CD14-positive monocyte (primary cell): ENCODE results near the gene HSD3B2. TPM values are rescaled to one million over a fixed set of nuclear protein-coding genes. Genes with fewer than 3 reads are reported as not detected.

Experiments
- DNase-seq, 3 donors: peaks; one replicate each; pipeline ENCODE4 v3.0.0-alpha.2; 2011 to 2022
- H2AFZ ChIP-seq: 2 replicates; pipeline ENCODE4 v1.6.0; 2012; ENCODE audit warnings: mild to moderate bottlenecking, low read depth, low read length, inconsistent platforms; ENCODE audit not compliant: insufficient read depth, poor library complexity, severe bottlenecking
- H3K27ac ChIP-seq, 2 donors: 1 replicate in 1 of 2; 2 replicates in 1 of 2; pipeline ENCODE4 v1.5.1; 2012 to 2013; ENCODE audit warnings: low read length in 2 of 2, control low read depth in 1 of 2, inconsistent platforms in 1 of 2, low read depth in 1 of 2, mild to moderate bottlenecking in 1 of 2
- H3K27me3 ChIP-seq, 2 donors: one replicate each; pipeline versions ENCODE4 v1.6.0 to v1.6.1; 2011 to 2013; ENCODE audit warnings: low read length in 2 of 2; ENCODE audit not compliant: control insufficient read depth in 2 of 2, insufficient read depth in 2 of 2
- H3K36me3 ChIP-seq, 2 donors: replicated peaks in 1 of 2; 1 replicate in 1 of 2; 2 replicates in 1 of 2; pipeline versions ENCODE4 v1.5.1 to v1.6.1; 2012 to 2013; ENCODE audit warnings: low read length in 2 of 2, control low read depth in 1 of 2, inconsistent platforms in 1 of 2, mild to moderate bottlenecking in 1 of 2; ENCODE audit not compliant: insufficient read depth in 2 of 2, control insufficient read depth in 1 of 2
- H3K4me1 ChIP-seq, 2 donors: 1 replicate in 1 of 2; 2 replicates in 1 of 2; pipeline versions ENCODE4 v1.5.1 to v1.6.1; 2012 to 2013; ENCODE audit warnings: low read length in 2 of 2, control low read depth in 1 of 2, inconsistent platforms in 1 of 2, mild to moderate bottlenecking in 1 of 2, moderate library complexity in 1 of 2; ENCODE audit not compliant: insufficient read depth in 2 of 2, control insufficient read depth in 1 of 2
- H3K4me2 ChIP-seq: replicated peaks from 2 replicates; pipeline ENCODE3; 2012; ENCODE audit warnings: low read length, moderate library complexity, mild to moderate bottlenecking; ENCODE audit not compliant: poor library complexity, severe bottlenecking; ENCODE audit errors: extremely low read depth
- H3K4me3 ChIP-seq, 3 experiments: fragments of 200-600 bp in 1 of 3; sonication (generic) in 1 of 3; replicated peaks in 1 of 3; 1 replicate in 2 of 3; 2 replicates in 1 of 3; pipeline ENCODE4 v1.5.1; 2011 to 2013; ENCODE audit warnings: low read length in 3 of 3, mild to moderate bottlenecking in 3 of 3, control low read depth in 2 of 3, low read depth in 2 of 3, inconsistent platforms in 1 of 3, moderate library complexity in 1 of 3
- H3K79me2 ChIP-seq: 2 replicates; pipeline ENCODE4 v1.6.0; 2012; ENCODE audit warnings: mild to moderate bottlenecking, control low read depth, inconsistent platforms, low read length, moderate library complexity; ENCODE audit not compliant: insufficient read depth
- H3K9ac ChIP-seq: 2 replicates; pipeline ENCODE4 v1.6.0; 2017; ENCODE audit warnings: low read length, mild to moderate bottlenecking; ENCODE audit not compliant: insufficient read depth, poor library complexity, severe bottlenecking
- H3K9me3 ChIP-seq, 2 donors: replicated peaks in 1 of 2; 1 replicate in 1 of 2; 2 replicates in 1 of 2; pipeline versions ENCODE4 v1.5.1 to v1.6.1; 2012 to 2013; ENCODE audit warnings: low read length in 2 of 2, control low read depth in 1 of 2; ENCODE audit not compliant: control insufficient read depth in 1 of 2, insufficient read depth in 1 of 2
- H4K20me1 ChIP-seq: 2 replicates; pipeline ENCODE4 v1.6.0; 2012; ENCODE audit warnings: mild to moderate bottlenecking, low read length, control low read depth, moderate library complexity; ENCODE audit not compliant: insufficient read depth
- H3K27ac Mint-ChIP-seq, 7 donors: one replicate each; pipeline ENCODE4 v1.8.0; 2020; ENCODE audit warnings: mild to moderate bottlenecking in 7 of 7, mixed read lengths in 7 of 7, moderate library complexity in 6 of 7, inconsistent platforms in 2 of 7
- H3K27me3 Mint-ChIP-seq, 3 donors: one replicate each; pipeline ENCODE4 v1.8.0; 2021 to 2022; ENCODE audit warnings: low read depth in 3 of 3, mild to moderate bottlenecking in 3 of 3, mixed read lengths in 3 of 3, moderate library complexity in 3 of 3, inconsistent platforms in 1 of 3
- H3K36me3 Mint-ChIP-seq, 2 donors: one replicate each; pipeline ENCODE4 v1.8.0; 2020; ENCODE audit warnings: mixed read lengths in 2 of 2, inconsistent platforms in 1 of 2, mild to moderate bottlenecking in 1 of 2
- H3K4me1 Mint-ChIP-seq: one replicate; pipeline ENCODE4 v1.8.0; 2020; ENCODE audit warnings: mild to moderate bottlenecking, mixed read lengths
- H3K4me3 Mint-ChIP-seq, 2 donors: one replicate each; pipeline ENCODE4 v1.8.0; 2020; ENCODE audit warnings: mild to moderate bottlenecking in 2 of 2, mixed read lengths in 2 of 2, moderate library complexity in 1 of 2
- H3K9me3 Mint-ChIP-seq, 7 donors: one replicate each; pipeline ENCODE4 v1.8.0; 2020 to 2022; ENCODE audit warnings: mixed read lengths in 7 of 7, mild to moderate bottlenecking in 6 of 7, moderate library complexity in 6 of 7, inconsistent platforms in 2 of 7
- CTCF ChIP-seq: fragments of 200-600 bp; IDR thresholded peaks from one replicate; pipeline ENCODE4 v1.8.0; 2022; ENCODE audit warnings: antibody characterized with exemption, mild to moderate bottlenecking
- WGBS: methylation state at CpG from one replicate; pipeline ENCODE4 v1.1.5; 2013; ENCODE audit warnings: missing lambda C conversion rate; ENCODE audit not compliant: insufficient coverage; 5-methylcytosine and 5-hydroxymethylcytosine counted together
- intact Hi-C, 2 donors: fragments of 100-400 bp; cut with micrococcal nuclease; formaldehyde crosslinking; loops; one replicate each; pipeline versions ENCODE4 v1.15.0 to v1.15.1; 2023
- polyA plus RNA-seq, 3 donors: library from polyadenylated mRNA; depleted of rRNA in 1 of 3; unstranded in 2 of 3; stranded (reverse) in 1 of 3; fragments of 300-500 nt in 2 of 3; fragments of >200 nt in 1 of 3; fragmentation: Illumina TruSeq in 2 of 3; gene quantifications; 1 replicate in 2 of 3; 2 replicates in 1 of 3; pipeline ENCODE4 v1.2.3, GENCODE V29; 2012 to 2021

The HSD3B2 gene
- polyA plus RNA-seq, 3 donors: not detected

GRCh38 chr1:119470377-119470776 is 55.4 kb downstream of the HSD3B2 start:
- no peak for DNase-seq

GRCh38 chr1:119470958-119471357 is 56.0 kb downstream of the HSD3B2 start:
- Mint-ChIP-seq H3K27me3 (peaks cover 0 to 5% (median 2%) of the 10 kb centered on the region in 3 donors), H3K9me3 (peaks cover 0 to 3% (median 0%) of the 10 kb centered on the region in 7 donors), H3K36me3 (no peaks in the 10 kb centered on the region), H3K27ac (no peak overlapping the region), H3K4me3 (no peak overlapping the region), H3K4me1 (peaks cover 8% of the 10 kb centered on the region)
- Histone ChIP-seq H3K4me1 (no peaks in the 10 kb centered on the region), H3K4me2 (no peak overlapping the region), H2AFZ (no peak overlapping the region), H3K9ac (no peak overlapping the region), H3K79me2 (no peaks in the 10 kb centered on the region), H3K9me3 (no peaks in the 10 kb centered on the region), H3K27ac (no peak overlapping the region), H3K36me3 (no peaks in the 10 kb centered on the region), H3K27me3 (no peaks in the 10 kb centered on the region), H3K4me3 (no peak overlapping the region), H4K20me1 (no peaks in the 10 kb centered on the region)
- 84% methylated on average over 5 of the region's 7 CpGs for WGBS
- intact Hi-C loops: no loop called here
- DNase-seq: no peak
- no peak for TF ChIP-seq CTCF

More at GRCh38 chr1:119470377-119470776, 55.4 kb downstream of the HSD3B2 start:
- no peak overlapping the region for H3K4me3 Mint-ChIP-seq
- H3K9me3 Mint-ChIP-seq: peaks cover 0 to 3% (median 0%) of the 10 kb centered on the region in 7 donors
- no peaks in the 10 kb centered on the region for H4K20me1 ChIP-seq
- no peak overlapping the region for H3K4me3 ChIP-seq
- H3K36me3 ChIP-seq: no peaks in the 10 kb centered on the region
- H3K27ac ChIP-seq: no peak overlapping the region
- H3K27me3 Mint-ChIP-seq: peaks cover 0 to 5% (median 2%) of the 10 kb centered on the region in 3 donors
- no peaks in the 10 kb centered on the region for H3K36me3 Mint-ChIP-seq
- H3K4me2 ChIP-seq: no peak overlapping the region
- TF ChIP-seq CTCF: no peak
- H3K27me3 ChIP-seq: no peaks in the 10 kb centered on the region
- no peaks in the 10 kb centered on the region for H3K79me2 ChIP-seq
- no peaks in the 10 kb centered on the region for H3K9me3 ChIP-seq
- H3K9ac ChIP-seq: no peak overlapping the region
- H3K27ac Mint-ChIP-seq: no peak overlapping the region
- no peaks in the 10 kb centered on the region for H3K4me1 ChIP-seq
- WGBS: no CpG with 5 or more reads among the region's 3 CpGs
- H2AFZ ChIP-seq: no peak overlapping the region
- H3K4me1 Mint-ChIP-seq: peaks cover 4% of the 10 kb centered on the region
- intact Hi-C loops: no loop called here
